HEK293T (cell line): ENCODE data around the gene ISOC1.

ENCODE experiments used
- BHLHE40 ChIP-seq: fragments of 450-650 bp; IDR thresholded peaks from 2 replicates; pipeline ENCODE4 v1.6.1; 2016; ENCODE audit warnings: mild to moderate bottlenecking, moderate library complexity, borderline replicate concordance
- ELF4 ChIP-seq: fragments of 450-650 bp; IDR thresholded peaks from 2 replicates; pipeline ENCODE4 v1.6.1; 2017; ENCODE audit warnings: antibody characterized with exemption
- FOXM1 ChIP-seq: fragments of 450-650 bp; IDR thresholded peaks from 2 replicates; pipeline ENCODE4 v1.6.1; 2017; ENCODE audit warnings: mild to moderate bottlenecking, borderline replicate concordance
- L3MBTL2 ChIP-seq: fragments of 450-650 bp; conservative IDR thresholded peaks from 2 replicates; pipeline ENCODE4 v1.6.1; 2016; ENCODE audit warnings: mild to moderate bottlenecking
- SP1 ChIP-seq: fragments of 450-650 bp; IDR thresholded peaks from 2 replicates; pipeline ENCODE4 v1.6.1; 2017
- ZNF384 ChIP-seq: fragments of 450-650 bp; IDR thresholded peaks from 2 replicates; pipeline ENCODE4 v1.6.1; 2016
- TF ChIP-seq, protein P1 (sequence below): fragments of 450-650 bp; IDR thresholded peaks from 2 replicates; pipeline ENCODE4 v1.6.1; 2016

DNA sequence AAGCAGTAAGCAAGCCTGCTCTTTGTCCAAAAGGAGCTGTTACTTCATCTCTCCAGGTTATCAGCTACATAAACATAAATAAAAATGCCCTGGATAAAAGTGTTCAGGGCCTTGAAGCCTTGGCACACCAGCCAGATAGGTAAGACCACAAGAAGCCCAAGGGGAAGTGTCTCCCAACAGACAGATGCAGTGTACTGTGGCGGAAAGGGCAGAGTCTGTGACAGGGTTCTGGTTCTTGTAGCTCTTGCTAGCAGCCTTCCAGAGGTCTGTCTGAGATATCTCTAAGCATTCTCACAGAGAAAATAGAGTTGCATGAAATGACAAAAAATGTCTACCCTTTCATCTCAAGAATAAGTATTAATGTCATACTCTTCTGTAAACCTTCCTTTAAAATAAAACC, 30.1 kb downstream of the ISOC1 start:
- TF ChIP-seq ELF4, result no peak
- no peak for TF ChIP-seq L3MBTL2
- no peak for TF ChIP-seq ZNF384
- no peak for TF ChIP-seq SP1
- TF ChIP-seq, protein P1, sequence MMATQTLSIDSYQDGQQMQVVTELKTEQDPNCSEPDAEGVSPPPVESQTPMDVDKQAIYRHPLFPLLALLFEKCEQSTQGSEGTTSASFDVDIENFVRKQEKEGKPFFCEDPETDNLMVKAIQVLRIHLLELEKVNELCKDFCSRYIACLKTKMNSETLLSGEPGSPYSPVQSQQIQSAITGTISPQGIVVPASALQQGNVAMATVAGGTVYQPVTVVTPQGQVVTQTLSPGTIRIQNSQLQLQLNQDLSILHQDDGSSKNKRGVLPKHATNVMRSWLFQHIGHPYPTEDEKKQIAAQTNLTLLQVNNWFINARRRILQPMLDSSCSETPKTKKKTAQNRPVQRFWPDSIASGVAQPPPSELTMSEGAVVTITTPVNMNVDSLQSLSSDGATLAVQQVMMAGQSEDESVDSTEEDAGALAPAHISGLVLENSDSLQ, result no peak
- TF ChIP-seq FOXM1, result no peak
- TF ChIP-seq BHLHE40, result no peak
